Measurements from ENCODE around the gene NEDD9. TPM values are rescaled to one million over a fixed set of nuclear protein-coding genes. Genes with fewer than 3 reads are reported as not detected.

Gene NEDD9
- total RNA-seq, 1 experiment from 2014 or later, result 0.28 TPM

DNA sequence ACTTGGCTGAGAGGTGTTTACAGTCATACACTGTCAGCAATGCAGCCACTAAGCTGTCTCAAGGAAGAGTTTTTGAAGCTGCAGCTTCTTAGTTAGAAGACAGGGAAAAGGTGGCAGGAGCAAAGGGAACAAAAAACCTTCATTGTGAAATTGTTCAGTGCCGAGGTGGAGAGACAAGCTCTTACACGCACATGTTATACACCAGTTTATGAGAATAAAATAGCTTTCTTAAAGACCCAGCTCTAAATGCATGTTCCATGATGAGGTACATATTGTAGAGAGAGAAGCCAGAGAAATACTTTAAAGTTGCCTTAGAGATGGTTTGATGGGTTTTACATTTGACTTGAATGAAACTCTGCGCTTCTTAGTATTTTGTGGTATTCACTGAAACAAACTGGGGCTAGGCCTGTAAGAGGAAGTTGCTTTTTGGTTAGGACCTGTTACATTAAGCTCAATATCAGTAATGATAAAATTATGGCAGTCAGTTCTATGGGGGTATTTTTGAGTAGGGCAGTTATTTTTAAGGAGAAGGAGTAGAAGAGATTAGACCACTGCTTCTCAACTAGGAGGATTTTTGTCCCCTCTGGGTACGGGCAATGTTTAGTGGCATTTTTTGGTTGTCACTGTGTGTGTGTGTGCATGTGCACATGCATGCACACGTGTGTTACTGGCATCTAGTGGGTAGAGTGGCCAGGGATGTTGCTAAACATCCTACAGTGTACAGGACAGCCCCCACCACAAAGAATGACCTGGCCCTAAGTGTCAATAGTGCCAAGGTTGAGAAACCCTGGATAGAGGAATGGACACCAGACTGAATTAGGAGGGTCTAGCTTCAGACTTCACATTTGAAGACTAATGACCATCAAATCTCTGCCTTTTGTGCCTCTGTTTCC is 9.8 kb downstream of the NEDD9 start:
- Histone ChIP-seq H3K9me3 (ENCODE audit: control insufficient read depth, insufficient read depth, low read depth, low read length) (no peaks in the 10 kb centered on the region), H3K4me1 (ENCODE audit: control insufficient read depth, insufficient read depth, low read length) (no peaks in the 10 kb centered on the region), H3K36me3 (ENCODE audit: control insufficient read depth, insufficient read depth, low read length) (no peaks in the 10 kb centered on the region), H3K27ac (ENCODE audit: low read length) (no peak overlapping the region), H3K4me3 (ENCODE audit: low read depth in 2 of 2, low read length in 2 of 2) (no peak overlapping the region), H3K27me3 (ENCODE audit: control insufficient read depth, insufficient read depth, low read length) (no peaks in the 10 kb centered on the region)
- CTCF ChIA-PET, result interaction anchor here (0.6 kb wide), 1 partner anchor 1260 kb away, joined by 3 read pairs; no protein-coding TSS in a partner anchor
- POLR2A ChIA-PET, result no interaction called here
- intact Hi-C loops (cut with micrococcal nuclease; ENCODE audit: unreplicated experiment), result no loop called here
- TF ChIP-seq SIN3A (IDR thresholded peaks at IDR 0.05; ENCODE audit: borderline replicate concordance, insufficient read depth, low read depth, low read length), result no peak
- TF ChIP-seq, protein P1, sequence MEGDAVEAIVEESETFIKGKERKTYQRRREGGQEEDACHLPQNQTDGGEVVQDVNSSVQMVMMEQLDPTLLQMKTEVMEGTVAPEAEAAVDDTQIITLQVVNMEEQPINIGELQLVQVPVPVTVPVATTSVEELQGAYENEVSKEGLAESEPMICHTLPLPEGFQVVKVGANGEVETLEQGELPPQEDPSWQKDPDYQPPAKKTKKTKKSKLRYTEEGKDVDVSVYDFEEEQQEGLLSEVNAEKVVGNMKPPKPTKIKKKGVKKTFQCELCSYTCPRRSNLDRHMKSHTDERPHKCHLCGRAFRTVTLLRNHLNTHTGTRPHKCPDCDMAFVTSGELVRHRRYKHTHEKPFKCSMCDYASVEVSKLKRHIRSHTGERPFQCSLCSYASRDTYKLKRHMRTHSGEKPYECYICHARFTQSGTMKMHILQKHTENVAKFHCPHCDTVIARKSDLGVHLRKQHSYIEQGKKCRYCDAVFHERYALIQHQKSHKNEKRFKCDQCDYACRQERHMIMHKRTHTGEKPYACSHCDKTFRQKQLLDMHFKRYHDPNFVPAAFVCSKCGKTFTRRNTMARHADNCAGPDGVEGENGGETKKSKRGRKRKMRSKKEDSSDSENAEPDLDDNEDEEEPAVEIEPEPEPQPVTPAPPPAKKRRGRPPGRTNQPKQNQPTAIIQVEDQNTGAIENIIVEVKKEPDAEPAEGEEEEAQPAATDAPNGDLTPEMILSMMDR (IDR thresholded peaks at IDR 0.05), result no peak
- TF ChIP-seq POLR2AphosphoS5 (IDR thresholded peaks at IDR 0.05; ENCODE audit: low read depth, low read length), result no peak
- TF ChIP-seq, protein P2, sequence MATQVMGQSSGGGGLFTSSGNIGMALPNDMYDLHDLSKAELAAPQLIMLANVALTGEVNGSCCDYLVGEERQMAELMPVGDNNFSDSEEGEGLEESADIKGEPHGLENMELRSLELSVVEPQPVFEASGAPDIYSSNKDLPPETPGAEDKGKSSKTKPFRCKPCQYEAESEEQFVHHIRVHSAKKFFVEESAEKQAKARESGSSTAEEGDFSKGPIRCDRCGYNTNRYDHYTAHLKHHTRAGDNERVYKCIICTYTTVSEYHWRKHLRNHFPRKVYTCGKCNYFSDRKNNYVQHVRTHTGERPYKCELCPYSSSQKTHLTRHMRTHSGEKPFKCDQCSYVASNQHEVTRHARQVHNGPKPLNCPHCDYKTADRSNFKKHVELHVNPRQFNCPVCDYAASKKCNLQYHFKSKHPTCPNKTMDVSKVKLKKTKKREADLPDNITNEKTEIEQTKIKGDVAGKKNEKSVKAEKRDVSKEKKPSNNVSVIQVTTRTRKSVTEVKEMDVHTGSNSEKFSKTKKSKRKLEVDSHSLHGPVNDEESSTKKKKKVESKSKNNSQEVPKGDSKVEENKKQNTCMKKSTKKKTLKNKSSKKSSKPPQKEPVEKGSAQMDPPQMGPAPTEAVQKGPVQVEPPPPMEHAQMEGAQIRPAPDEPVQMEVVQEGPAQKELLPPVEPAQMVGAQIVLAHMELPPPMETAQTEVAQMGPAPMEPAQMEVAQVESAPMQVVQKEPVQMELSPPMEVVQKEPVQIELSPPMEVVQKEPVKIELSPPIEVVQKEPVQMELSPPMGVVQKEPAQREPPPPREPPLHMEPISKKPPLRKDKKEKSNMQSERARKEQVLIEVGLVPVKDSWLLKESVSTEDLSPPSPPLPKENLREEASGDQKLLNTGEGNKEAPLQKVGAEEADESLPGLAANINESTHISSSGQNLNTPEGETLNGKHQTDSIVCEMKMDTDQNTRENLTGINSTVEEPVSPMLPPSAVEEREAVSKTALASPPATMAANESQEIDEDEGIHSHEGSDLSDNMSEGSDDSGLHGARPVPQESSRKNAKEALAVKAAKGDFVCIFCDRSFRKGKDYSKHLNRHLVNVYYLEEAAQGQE (IDR thresholded peaks at IDR 0.05; ENCODE audit: insufficient read depth in 1 of 2, low read depth in 2 of 2, low read length in 1 of 2), result no peak
- no peak for TF ChIP-seq TCF7L2 (IDR thresholded peaks at IDR 0.05; ENCODE audit: low read depth, low read length)
- ATAC-seq (no peak), DNase-seq (ENCODE audit: low read depth, low spot score) (no peak)
- BruUV-seq (replicated peaks), result no TSS peak
- in situ Hi-C loops (cut with HindIII; ENCODE audit: low pct_unique_long_range_greater_than_20kb, low sequenced_read_pairs), result no loop called here

DNA sequence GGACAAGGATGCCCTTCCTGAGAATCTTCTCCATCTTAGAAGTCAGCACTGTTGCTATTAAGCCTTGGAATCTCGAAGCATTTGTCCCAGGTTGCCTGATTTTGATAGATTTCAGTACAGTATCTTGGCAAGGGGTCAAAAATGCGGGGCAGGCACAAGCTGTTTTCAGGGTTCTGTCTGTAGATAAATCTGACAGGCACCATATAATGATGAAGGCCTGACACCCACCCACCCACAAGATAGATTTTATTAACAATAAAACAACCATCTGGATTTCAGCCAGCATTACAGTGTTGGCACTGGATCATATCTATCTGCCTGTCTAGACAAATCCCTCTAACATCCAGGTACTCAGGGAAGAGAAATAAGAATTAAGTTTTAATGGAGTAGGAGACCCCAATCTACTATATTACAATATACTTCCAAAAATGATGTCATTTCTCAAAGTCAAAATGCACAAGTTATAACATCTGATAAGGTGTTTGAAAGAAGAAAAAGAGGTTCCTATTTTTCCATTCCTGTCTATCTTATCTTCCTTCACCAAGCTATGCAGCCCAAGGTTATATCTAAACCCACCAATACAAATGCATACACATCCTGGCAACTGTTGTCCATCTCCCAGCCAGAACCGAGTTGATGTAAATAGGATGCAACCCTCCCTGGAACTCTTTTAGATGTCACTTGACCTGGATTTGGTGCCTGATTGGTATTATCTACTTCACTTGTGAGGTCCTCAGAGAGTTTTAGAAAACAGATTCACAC is 10.7 kb downstream of the NEDD9 start:
- no peaks in the 10 kb centered on the region for H3K9me3 ChIP-seq (ENCODE audit: control insufficient read depth, insufficient read depth, low read depth, low read length)
- H3K27ac ChIP-seq (ENCODE audit: low read length), result no peak overlapping the region
- in situ Hi-C loops (cut with HindIII; ENCODE audit: low pct_unique_long_range_greater_than_20kb, low sequenced_read_pairs), result no loop called here
- no peaks in the 10 kb centered on the region for H3K27me3 ChIP-seq (ENCODE audit: control insufficient read depth, insufficient read depth, low read length)
- ATAC-seq, result no peak
- no peak overlapping the region for H3K4me3 ChIP-seq (ENCODE audit: low read depth in 2 of 2, low read length in 2 of 2)
- ChIA-PET CTCF (no interaction called here), POLR2A (no interaction called here)
- DNase-seq (ENCODE audit: low read depth, low spot score), result no peak
- no TSS peak for BruUV-seq (replicated peaks)
- TF ChIP-seq, protein P1 (IDR thresholded peaks at IDR 0.05), result no peak
- TF ChIP-seq SIN3A (IDR thresholded peaks at IDR 0.05; ENCODE audit: borderline replicate concordance, insufficient read depth, low read depth, low read length), result no peak
- TF ChIP-seq, protein P2 (IDR thresholded peaks at IDR 0.05; ENCODE audit: insufficient read depth in 1 of 2, low read depth in 2 of 2, low read length in 1 of 2), result no peak
- no peak for TF ChIP-seq TCF7L2 (IDR thresholded peaks at IDR 0.05; ENCODE audit: low read depth, low read length)
- no peak for TF ChIP-seq POLR2AphosphoS5 (IDR thresholded peaks at IDR 0.05; ENCODE audit: low read depth, low read length)
- no peaks in the 10 kb centered on the region for H3K36me3 ChIP-seq (ENCODE audit: control insufficient read depth, insufficient read depth, low read length)
- H3K4me1 ChIP-seq (ENCODE audit: control insufficient read depth, insufficient read depth, low read length), result no peaks in the 10 kb centered on the region
- intact Hi-C loops (cut with micrococcal nuclease; ENCODE audit: unreplicated experiment), result no loop called here
